Central memory CD8-positive, alpha-beta T cell (primary cell): ENCODE results near the gene SMIM45.
A peak's percentile ranks its signal among the peaks of the same experiment; 100 is the strongest.

ENCODE experiments used
- ATAC-seq: fragments of 150-1000 bp; cut with Tn5 transposase; replicated peaks from 2 replicates; pipeline ENCODE4 v1.10.0; 2022; ENCODE audit warnings: mild to moderate bottlenecking, moderate FRiP score, moderate number of reproducible peaks; ENCODE audit not compliant: poor library complexity, severe bottlenecking; ENCODE audit errors: extremely low read depth
- DNase-seq, 2 donors: peaks; one replicate each; pipeline ENCODE4 v3.0.0; 2021; ENCODE audit warnings: low spot score in 2 of 2
- H3K27ac Mint-ChIP-seq: one replicate; pipeline ENCODE4 v1.8.0; 2022; ENCODE audit warnings: low read depth, mild to moderate bottlenecking, moderate library complexity, mixed read lengths
- H3K27me3 Mint-ChIP-seq: one replicate; pipeline ENCODE4 v1.8.0; 2022; ENCODE audit warnings: mixed read lengths
- H3K36me3 Mint-ChIP-seq: one replicate; pipeline ENCODE4 v1.8.0; 2022; ENCODE audit warnings: mild to moderate bottlenecking, moderate library complexity, mixed read lengths; ENCODE audit not compliant: insufficient read depth
- H3K4me1 Mint-ChIP-seq: one replicate; pipeline ENCODE4 v1.8.0; 2022; ENCODE audit warnings: mixed read lengths
- H3K4me3 Mint-ChIP-seq: one replicate; pipeline ENCODE4 v1.8.0; 2022; ENCODE audit warnings: mild to moderate bottlenecking, moderate library complexity, mixed read lengths
- H3K9me3 Mint-ChIP-seq: one replicate; pipeline ENCODE4 v1.8.0; 2022; ENCODE audit warnings: mixed read lengths

SMIM45 gene

GRCh38 chr22:41951898-41952474 lies at the start of gene SMIM45:
SMIM45 (plus strand) TSS chr22:41952150.
- DNase-seq (no peak), ATAC-seq (no peak)
- Mint-ChIP-seq H3K27ac (no peak within 1 kb of the TSS), H3K4me1 (no peaks in the 10 kb centered on the region), H3K4me3 (no peak within 1 kb of the TSS), H3K36me3 (peaks cover 1% of the 10 kb centered on the region), H3K27me3 (no peaks in the 10 kb centered on the region), H3K9me3 (no peaks in the 10 kb centered on the region)

GRCh38 chr22:41902932-41903421 lies 49.0 kb upstream of the SMIM45 start:
- H3K27me3 Mint-ChIP-seq: no peaks in the 10 kb centered on the region
- DNase-seq (no peak), ATAC-seq (no peak)
- H3K27ac Mint-ChIP-seq: no peak overlapping the region
- peaks cover 10% of the 10 kb centered on the region for H3K4me1 Mint-ChIP-seq
- no peaks in the 10 kb centered on the region for H3K9me3 Mint-ChIP-seq
- H3K4me3 Mint-ChIP-seq: no peak overlapping the region
- peaks cover 14% of the 10 kb centered on the region for H3K36me3 Mint-ChIP-seq

GRCh38 chr22:41904450-41905410 lies 47.2 kb upstream of the SMIM45 start:
- Mint-ChIP-seq H3K4me1 (peaks cover 25% of the 10 kb centered on the region), H3K27ac (no peak overlapping the region), H3K9me3 (no peaks in the 10 kb centered on the region), H3K27me3 (peaks cover 9% of the 10 kb centered on the region), H3K4me3 (no peak overlapping the region), H3K36me3 (peaks cover 14% of the 10 kb centered on the region)
- ATAC-seq (no peak), DNase-seq (no peak)

- Mint-ChIP-seq H3K27me3 (peaks cover 9% of the 10 kb centered on the region), H3K9me3 (no peaks in the 10 kb centered on the region), H3K27ac (no peak overlapping the region), H3K36me3 (peaks cover 11% of the 10 kb centered on the region), H3K4me3 (no peak overlapping the region), H3K4me1 (peaks cover 25% of the 10 kb centered on the region)
- DNase-seq (no peak), ATAC-seq (no peak)
These were observed 46.3 kb upstream of the SMIM45 start for GRCh38 chr22:41905411-41906202.

- Mint-ChIP-seq H3K4me3 (no peak overlapping the region), H3K4me1 (peaks cover 25% of the 10 kb centered on the region), H3K27me3 (peaks cover 17% of the 10 kb centered on the region), H3K9me3 (no peaks in the 10 kb centered on the region), H3K27ac (no peak overlapping the region), H3K36me3 (peaks cover 9% of the 10 kb centered on the region)
- DNase-seq: no peak
- no peak for ATAC-seq
These were observed 45.1 kb upstream of the SMIM45 start for GRCh38 chr22:41906822-41907221.

DNA sequence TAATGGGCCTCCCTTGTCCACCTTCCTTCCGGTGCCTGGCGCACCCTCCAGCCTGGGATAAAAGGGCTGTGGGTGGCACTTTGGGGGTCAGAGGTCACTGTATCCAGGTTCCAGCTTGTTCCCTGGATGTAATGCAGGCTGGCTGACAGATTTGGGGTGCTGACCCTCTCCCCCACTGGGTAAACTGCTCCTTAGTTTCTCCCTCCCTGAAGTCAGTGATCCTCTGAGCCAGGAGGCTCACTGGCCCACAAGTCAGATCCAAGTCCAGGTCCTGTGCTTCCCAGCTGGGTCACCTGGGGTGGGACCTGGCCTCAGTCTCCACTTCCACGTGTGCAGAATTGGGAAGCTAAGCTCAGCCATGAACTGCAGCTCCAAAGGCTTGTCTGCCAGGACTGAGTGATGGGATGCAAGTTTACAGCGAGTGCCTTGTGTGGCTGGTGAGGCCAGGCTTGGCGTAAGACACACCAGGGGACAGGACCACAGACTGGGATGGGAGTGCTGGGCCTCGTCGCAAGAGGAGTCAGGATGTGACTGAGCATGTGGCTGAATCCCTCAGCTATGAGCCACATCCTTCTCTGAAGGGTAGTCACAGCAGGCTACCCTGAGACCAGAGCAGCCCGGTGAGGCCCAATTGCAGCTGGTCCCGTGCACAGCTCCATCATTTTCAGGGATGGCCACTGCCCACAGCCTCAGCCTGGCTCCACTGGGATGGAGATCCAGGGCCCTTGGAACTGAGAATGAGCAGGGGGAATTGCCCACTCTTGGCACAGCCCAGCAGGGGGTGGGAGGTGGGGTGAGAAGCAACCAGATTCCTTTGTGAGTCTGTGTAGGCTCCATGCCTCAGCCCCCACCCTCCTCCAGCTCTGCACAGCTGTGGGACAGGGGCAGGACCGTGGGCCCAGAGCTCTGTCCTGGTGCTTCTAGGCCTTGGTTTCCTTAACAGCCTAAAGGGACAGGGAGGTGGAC lies 44.2 kb upstream of the SMIM45 start:
- no peak overlapping the region for H3K27ac Mint-ChIP-seq

GRCh38 chr22:41908411-41909309 lies 43.3 kb upstream of the SMIM45 start:
- H3K27me3 Mint-ChIP-seq: peaks cover 36% of the 10 kb centered on the region
- H3K4me1 Mint-ChIP-seq: peaks cover 25% of the 10 kb centered on the region
- no peaks in the 10 kb centered on the region for H3K9me3 Mint-ChIP-seq
- peaks cover 7% of the 10 kb centered on the region for H3K36me3 Mint-ChIP-seq
- H3K27ac Mint-ChIP-seq: no peak overlapping the region
- DNase-seq: no peak
- H3K4me3 Mint-ChIP-seq: peak overlapping the region; percentile 50
- no peak for ATAC-seq

More for the DNA sequence above, 44.2 kb upstream of the SMIM45 start:
- H3K27me3 Mint-ChIP-seq: peaks cover 26% of the 10 kb centered on the region
- no peak for DNase-seq
- no peak for ATAC-seq
- no peaks in the 10 kb centered on the region for H3K9me3 Mint-ChIP-seq
- peak overlapping the region; percentile 50 for H3K4me3 Mint-ChIP-seq
- H3K36me3 Mint-ChIP-seq: peaks cover 9% of the 10 kb centered on the region
- peaks cover 25% of the 10 kb centered on the region for H3K4me1 Mint-ChIP-seq

DNA sequence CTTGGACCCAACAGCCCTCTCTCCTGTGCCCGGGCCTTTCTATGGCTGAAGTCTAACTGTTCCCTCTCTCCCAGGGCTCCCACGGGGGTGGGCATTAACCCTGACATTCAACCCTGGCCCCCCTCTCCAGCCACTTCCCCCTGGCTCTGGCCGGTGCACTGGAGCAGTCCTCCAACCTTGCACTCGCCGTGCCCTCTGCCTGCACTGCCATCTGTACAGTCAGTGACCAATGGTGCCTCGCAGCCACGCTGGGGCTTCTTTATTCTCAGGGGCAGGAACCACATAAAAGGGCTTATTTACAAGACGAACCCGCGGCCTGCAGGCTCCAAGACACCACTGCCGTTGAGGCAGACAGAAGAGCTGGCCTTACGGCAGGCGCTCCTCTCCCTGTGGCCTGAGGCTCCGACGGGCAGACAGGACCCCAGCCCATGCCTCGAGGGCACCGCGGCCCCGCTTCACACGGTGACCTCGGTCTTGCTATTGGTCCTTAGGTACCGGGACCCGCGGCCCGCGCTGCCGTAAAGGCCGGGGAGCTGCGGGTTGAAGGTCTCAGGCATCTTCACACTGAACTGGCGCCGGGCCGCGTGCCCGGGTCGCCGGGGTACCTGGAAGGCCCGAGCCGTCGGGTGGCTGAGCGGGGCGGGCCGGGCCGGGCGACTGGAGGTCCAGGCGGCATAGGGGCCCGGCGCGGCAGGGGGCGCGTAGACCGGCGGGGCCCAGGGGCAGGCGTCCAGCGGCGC lies 42.5 kb upstream of the SMIM45 start:
- peaks cover 25% of the 10 kb centered on the region for H3K4me1 Mint-ChIP-seq
- peaks cover 5% of the 10 kb centered on the region for H3K36me3 Mint-ChIP-seq
- no peak for ATAC-seq
- H3K9me3 Mint-ChIP-seq: no peaks in the 10 kb centered on the region
- DNase-seq: no peak
- H3K27me3 Mint-ChIP-seq: peaks cover 37% of the 10 kb centered on the region
- H3K27ac Mint-ChIP-seq: no peak overlapping the region
- peak overlapping the region; percentile 45 for H3K4me3 Mint-ChIP-seq

DNA sequence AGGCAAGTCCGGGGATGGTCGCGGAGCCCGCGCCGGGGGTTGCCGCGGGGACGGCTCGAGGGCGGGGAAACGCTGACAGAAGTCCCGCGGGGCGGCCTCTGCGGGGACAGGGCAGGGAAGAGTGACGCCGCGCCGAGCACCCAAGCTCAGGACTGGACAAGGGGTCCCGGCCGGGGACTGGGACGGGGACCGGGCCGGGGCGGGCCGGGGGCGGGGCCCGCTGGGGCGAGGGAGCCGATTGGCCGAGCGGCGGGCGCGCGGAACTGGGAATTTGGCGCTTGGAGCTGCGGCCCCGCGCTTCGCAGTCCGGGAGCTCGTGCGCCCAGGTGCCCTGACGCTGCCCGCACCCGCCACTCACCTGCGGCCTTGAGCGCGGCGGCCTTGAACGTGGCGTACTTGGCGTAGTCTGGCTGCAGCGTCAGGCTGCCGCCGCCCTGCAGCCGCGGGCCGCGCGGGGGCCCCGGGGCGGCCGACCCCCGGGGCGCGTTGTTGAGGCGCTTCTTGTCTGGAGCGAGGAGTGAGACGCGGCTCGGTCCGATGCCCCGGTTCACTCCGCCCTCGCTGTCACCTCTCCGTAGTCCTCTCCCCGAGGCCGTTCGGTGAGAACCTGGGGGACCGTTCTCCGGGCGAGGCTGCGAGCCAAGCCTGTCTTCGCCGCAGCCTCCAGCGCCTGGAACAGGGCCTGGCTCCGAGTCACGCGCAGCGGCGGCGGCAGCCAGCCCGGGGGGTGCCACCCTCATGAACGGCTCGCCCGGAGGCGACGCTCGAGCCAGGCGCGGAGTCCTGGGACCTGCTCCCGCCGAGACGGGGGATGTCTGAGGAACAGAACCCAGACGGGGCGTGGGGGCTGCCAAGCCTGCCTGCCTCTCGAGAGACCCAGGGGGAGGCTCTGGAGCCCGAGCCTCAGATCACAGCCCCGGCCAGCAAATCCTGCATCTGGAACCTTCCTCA lies 41.6 kb upstream of the SMIM45 start:
- Mint-ChIP-seq H3K4me3 (peak overlapping the region; percentile 58), H3K27me3 (peaks cover 38% of the 10 kb centered on the region), H3K36me3 (peaks cover 5% of the 10 kb centered on the region), H3K4me1 (peaks cover 25% of the 10 kb centered on the region), H3K9me3 (no peaks in the 10 kb centered on the region), H3K27ac (no peak overlapping the region)
- DNase-seq (no peak), ATAC-seq (peak; percentile 41)
